Right lung (tissue), 10 donors: ENCODE data around the gene CRISPLD2. TPM values are rescaled to one million over a fixed set of nuclear protein-coding genes. Genes with fewer than 3 reads are reported as not detected.

Source experiments
- DNase-seq, 2 donors: peaks; one replicate each; pipeline ENCODE4 v3.0.0-alpha.2; 2013
- long read RNA-seq, 8 donors: transcript quantifications; one replicate each; lab custom pipeline, GENCODE V29; 2026
- polyA plus RNA-seq, 5 donors: library from polyadenylated mRNA; unstranded; fragments of 120-200 nt; gene quantifications; one replicate each; pipeline versions ENCODE4 v1.2.1 to v1.2.3, GENCODE V29; 2013; ENCODE audit warnings: inconsistent platforms in 1 of 5, low replicate concordance in 1 of 5; ENCODE audit not compliant: insufficient read length in 5 of 5, insufficient read depth in 1 of 5

The CRISPLD2 gene, protein sequence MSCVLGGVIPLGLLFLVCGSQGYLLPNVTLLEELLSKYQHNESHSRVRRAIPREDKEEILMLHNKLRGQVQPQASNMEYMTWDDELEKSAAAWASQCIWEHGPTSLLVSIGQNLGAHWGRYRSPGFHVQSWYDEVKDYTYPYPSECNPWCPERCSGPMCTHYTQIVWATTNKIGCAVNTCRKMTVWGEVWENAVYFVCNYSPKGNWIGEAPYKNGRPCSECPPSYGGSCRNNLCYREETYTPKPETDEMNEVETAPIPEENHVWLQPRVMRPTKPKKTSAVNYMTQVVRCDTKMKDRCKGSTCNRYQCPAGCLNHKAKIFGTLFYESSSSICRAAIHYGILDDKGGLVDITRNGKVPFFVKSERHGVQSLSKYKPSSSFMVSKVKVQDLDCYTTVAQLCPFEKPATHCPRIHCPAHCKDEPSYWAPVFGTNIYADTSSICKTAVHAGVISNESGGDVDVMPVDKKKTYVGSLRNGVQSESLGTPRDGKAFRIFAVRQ
- polyA plus RNA-seq: 10 to 100 TPM; 12.0 to 33.8 (median 20.6) TPM
- long read RNA-seq, donor 1: 0 reads
- long read RNA-seq, donor 2, full-length matches to known transcripts: 1 of 15 reads
- long read RNA-seq, donor 2, partial matches to known transcripts: 14 of 15 reads
- long read RNA-seq, donor 2, other reads (novel, unspliced or antisense): 0 of 15 reads
- long read RNA-seq, donor 3: 0 reads
- long read RNA-seq, donor 4, partial matches to known transcripts: 0 of 3 reads
- long read RNA-seq, donor 4, other reads (novel, unspliced or antisense): 0 of 3 reads
- long read RNA-seq, donor 5, partial matches to known transcripts: 6 of 6 reads
- long read RNA-seq, donor 5, other reads (novel, unspliced or antisense): 0 of 6 reads
- long read RNA-seq, donor 6, full-length matches to known transcripts: 3 of 3 reads
- long read RNA-seq, donor 6, partial matches to known transcripts: 0 of 3 reads
- long read RNA-seq, donor 6, other reads (novel, unspliced or antisense): 0 of 3 reads
- long read RNA-seq, donor 7, partial matches to known transcripts: 37 of 37 reads
- long read RNA-seq, donor 7, other reads (novel, unspliced or antisense): 0 of 37 reads
- long read RNA-seq, donor 8, partial matches to known transcripts: 10 of 10 reads
- long read RNA-seq, donor 8, other reads (novel, unspliced or antisense): 0 of 10 reads

- peak; percentile 89 to 92 for DNase-seq
Observed at GRCh38 chr16:84819644-84820304, at the start of gene CRISPLD2. Gene CRISPLD2, plus strand, starts transcription at chr16:84819985. Its CDS starts 18,511 bp downstream, at chr16:84838496.

GRCh38 chr16:84773312-84773711, 46.5 kb upstream of the CRISPLD2 start:
- no peak for DNase-seq

- no peak for DNase-seq
Observed at GRCh38 chr16:84774810-84775209, 45.0 kb upstream of the CRISPLD2 start.

- DNase-seq: no peak
Observed at GRCh38 chr16:84775262-84775810, 44.4 kb upstream of the CRISPLD2 start.

GRCh38 chr16:84777435-84777834, 42.4 kb upstream of the CRISPLD2 start:
- DNase-seq: no peak

DNA sequence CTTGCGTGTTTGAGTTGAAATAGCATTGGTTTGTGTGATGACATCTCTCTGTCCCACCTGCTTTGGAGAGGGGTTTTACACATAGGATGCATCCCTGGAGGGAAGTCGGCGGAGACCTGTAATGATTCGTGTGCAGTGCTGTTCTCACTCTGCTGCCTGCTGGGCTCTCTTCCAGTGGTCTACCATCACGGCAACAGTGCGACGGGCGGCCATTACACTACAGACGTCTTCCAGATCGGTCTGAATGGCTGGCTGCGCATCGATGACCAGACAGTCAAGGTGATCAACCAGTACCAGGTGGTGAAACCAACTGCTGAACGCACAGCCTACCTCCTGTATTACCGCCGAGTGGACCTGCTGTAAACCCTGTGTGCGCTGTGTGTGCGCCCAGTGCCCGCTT, 41.1 kb upstream of the CRISPLD2 start:
- DNase-seq: no peak

DNA sequence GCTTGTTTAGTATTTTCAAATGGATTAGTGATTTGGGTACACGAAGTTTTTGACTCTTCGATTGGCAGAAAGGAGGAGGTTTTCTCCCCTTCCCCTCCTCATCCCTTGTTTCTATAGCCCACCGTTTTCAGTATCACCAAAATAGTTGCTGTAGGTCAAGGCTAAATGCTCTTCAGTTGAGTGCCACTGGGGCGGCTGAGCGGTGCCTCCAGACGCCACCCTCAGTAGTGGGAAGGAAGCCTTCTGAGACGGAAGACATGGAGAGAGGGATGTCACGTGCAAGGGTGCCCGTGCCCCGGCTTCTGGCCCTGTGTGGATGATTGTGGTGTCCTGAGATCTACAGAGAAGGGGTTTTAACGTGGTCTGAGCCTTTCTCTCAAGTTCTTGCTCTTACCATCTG, 39.7 kb upstream of the CRISPLD2 start:
- no peak for DNase-seq

- DNase-seq: no peak
Observed at GRCh38 chr16:84780544-84781376, 39.0 kb upstream of the CRISPLD2 start.

DNA sequence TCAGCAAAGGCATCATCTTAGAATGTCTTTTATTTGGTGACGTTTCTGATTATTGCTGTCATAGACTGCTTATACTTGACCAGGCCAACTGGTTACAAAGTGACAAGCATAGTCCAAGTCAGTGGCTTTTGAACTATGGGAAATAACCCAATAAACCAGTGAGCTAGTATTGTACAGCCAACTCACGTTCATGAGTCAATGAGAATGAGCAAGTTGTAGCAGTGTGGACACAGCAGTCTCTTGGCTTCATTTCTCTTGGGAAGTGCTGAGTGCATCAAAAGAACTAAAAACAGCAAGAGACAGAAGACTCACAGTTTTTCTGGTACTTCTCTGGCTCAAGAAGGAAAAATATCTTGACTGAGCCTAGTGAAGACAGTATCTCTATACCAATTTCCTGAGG, 36.9 kb upstream of the CRISPLD2 start:
- no peak for DNase-seq

GRCh38 chr16:84785843-84786581, 33.8 kb upstream of the CRISPLD2 start:
- DNase-seq: peak; percentile 66 to 67

GRCh38 chr16:84786605-84787262, 33.1 kb upstream of the CRISPLD2 start:
- no peak for DNase-seq

DNA sequence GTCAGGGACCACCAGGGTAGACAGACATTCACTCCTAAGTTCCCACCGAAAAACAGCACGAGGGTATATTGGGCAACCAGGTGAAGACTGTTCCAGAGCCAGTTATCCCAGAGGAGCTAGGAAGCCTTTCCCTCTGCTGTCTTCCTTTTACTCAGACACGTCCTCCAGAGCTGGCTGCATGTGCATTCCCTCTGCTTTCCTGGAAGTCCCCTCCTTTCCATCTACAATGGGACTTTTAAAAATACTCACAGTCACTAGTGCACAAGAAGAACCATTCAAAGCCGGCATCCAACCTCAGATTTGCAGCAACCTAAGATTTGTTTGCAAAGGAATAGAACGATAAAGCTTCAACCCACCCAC, 32.5 kb upstream of the CRISPLD2 start:
- DNase-seq: no peak

- DNase-seq: no peak
Observed at GRCh38 chr16:84788920-84789391, 30.8 kb upstream of the CRISPLD2 start.

GRCh38 chr16:84789431-84789830, 30.4 kb upstream of the CRISPLD2 start:
- DNase-seq: no peak

GRCh38 chr16:84790301-84790700, 29.5 kb upstream of the CRISPLD2 start:
- DNase-seq: no peak

DNA sequence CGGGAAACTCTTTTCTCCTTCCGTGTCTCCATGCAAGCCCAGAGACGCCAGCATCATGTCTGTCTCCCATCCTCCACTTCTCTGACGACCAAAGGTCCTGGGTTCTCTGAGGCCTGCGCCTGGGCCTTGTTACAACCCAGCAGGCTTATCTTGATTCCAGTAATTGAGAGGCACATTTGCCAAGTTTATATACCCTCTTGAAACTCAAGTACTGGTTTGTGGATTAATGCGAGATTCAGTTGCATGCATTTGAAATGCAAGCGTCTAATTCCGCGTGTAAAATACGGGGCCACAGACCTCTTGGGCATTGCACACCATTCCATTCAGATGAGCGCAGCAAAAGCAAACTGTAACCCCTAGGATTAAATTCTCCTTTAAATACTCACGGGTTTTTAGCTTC, 28.7 kb upstream of the CRISPLD2 start:
- no peak for DNase-seq

DNA sequence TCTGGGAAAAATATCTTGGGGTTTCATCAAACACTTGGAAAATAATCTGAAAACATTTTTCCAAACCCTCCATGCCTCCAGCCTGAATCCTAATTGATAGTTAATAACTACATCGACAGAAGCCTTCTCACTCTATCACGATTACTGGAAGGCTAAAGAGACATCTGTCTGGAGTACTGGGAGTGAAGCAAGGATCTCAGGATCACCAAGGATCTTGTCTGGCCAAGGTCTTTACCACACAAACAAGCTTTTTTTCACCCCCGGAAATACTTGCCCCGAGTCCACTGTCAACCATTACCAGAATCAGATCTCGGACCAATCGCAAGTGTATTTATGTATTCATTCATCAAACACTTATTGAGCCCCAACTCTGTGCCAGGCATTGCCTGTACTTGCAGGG, 28.3 kb upstream of the CRISPLD2 start:
- no peak for DNase-seq

DNA sequence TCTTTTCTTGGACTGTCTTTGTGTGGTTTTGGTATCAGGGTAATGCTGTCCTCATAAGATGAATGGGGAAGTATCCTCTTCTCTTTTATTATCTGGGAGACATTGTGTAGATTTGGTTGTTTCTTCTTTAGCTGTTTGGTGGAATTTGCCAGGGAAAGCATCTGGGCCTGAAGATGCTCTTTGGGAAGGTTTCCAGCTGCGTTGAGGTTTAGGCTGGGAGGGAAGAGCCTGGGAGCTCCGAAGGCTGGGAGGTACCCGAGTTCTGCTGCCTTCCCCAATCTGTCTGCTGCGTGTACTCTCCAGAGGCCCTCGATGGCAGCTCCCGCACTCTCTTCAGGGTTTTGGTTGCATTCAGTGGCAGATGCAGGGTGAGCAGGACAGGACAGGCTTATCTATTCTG, 25.6 kb upstream of the CRISPLD2 start:
- DNase-seq: no peak

DNA sequence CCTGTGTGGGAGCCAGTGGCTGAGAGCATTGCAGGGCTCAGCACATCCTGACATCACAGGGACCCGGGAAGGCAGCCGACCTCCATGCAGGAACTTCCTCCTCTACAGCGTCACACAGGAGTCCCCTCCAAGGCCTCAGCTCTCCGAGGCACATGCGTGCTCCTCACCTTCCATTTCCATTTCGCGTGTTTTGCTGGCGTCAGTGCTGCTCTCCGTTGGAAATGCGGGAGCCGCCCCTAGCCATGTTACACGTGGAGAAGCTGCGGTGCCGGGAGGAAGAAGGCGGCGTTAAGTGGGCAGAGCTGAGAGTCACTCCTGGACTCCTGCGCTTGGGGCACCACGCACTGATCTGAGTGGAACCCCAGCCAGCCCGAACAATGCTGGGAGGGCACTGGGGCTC, 25.2 kb upstream of the CRISPLD2 start:
- no peak for DNase-seq
